Pancreas (tissue), 10 donors: Measurements from ENCODE around the gene SLC41A3. TPM values are rescaled to one million over a fixed set of nuclear protein-coding genes. Genes with fewer than 3 reads are reported as not detected.

Source experiments
- ATAC-seq, 4 donors: fragments of 200-7000 bp; cut with Tn5 transposase; one replicate each; pipeline versions ENCODE4 v1.8.0 to v1.9.1; 2020; ENCODE audit warnings: mild to moderate bottlenecking in 4 of 4, moderate library complexity in 4 of 4
- DNase-seq, 6 donors: peaks; one replicate each; pipeline ENCODE4 v3.0.0-alpha.2; 2020
- FAIRE-seq: peaks from 2 replicates; lab custom pipeline; 2012; peaks lifted over from hg19 to GRCh38; lab: Jason Lieb, UNC
- H3K27ac ChIP-seq, 4 donors: fragments of 200-600 bp; sonication (generic); 1 replicate in 3 of 4; 2 replicates in 1 of 4; pipeline versions ENCODE4 v1.5.0 to v1.8.0; 2020
- H3K27me3 ChIP-seq, 4 donors: fragments of 200-600 bp; one replicate each; pipeline ENCODE4 v1.8.0; 2021
- H3K36me3 ChIP-seq, 3 donors: fragments of 200-600 bp; sonication (generic) in 1 of 3; one replicate each; pipeline versions ENCODE4 v1.5.0 to v1.8.0; 2020 to 2021
- H3K4me1 ChIP-seq, 3 donors: fragments of 200-600 bp; one replicate each; pipeline ENCODE4 v1.8.0; 2021
- H3K4me3 ChIP-seq, 4 donors: fragments of 200-600 bp; sonication (generic) in 2 of 4; one replicate each; pipeline versions ENCODE4 v1.5.0 to v1.8.0; 2020 to 2021
- H3K9me3 ChIP-seq, 4 donors: fragments of 200-600 bp; one replicate each; pipeline ENCODE4 v1.8.0; 2021
- CTCF ChIP-seq, 4 donors: fragments of 200-600 bp; sonication (generic) in 3 of 4; IDR thresholded peaks; one replicate each; pipeline versions ENCODE4 v1.5.0 to v1.8.0; 2021; ENCODE audit warnings: antibody characterized with exemption in 4 of 4
- WGBS, 2 donors: extraction: QIAGEN DNeasy Blood & Tissue Kit; methylation state at CpG; one replicate each; pipeline ENCODE4 v1.1.7; 2013; 5-methylcytosine and 5-hydroxymethylcytosine counted together
- intact Hi-C, 3 donors: fragments of 100-400 bp; cut with DNase I; formaldehyde crosslinking; loops; one replicate each; pipeline versions ENCODE4 v1.11.1 to v1.14.2; 2022
- polyA plus RNA-seq, 2 donors: library from polyadenylated mRNA; stranded (reverse); fragments of 200-250 nt; gene quantifications; one replicate each; pipeline ENCODE4 v1.2.3, GENCODE V29; 2013
- total RNA-seq, 6 donors: library from RNA; stranded (reverse); fragmentation: NEBNext Ultra II Directional in 4 of 6; extraction: Animal tissue kit (Norgen Biotek cat#: 25700) in 4 of 6; gene quantifications; one replicate each; pipeline versions ENCODE4 v1.2.1 to v1.2.4, GENCODE V29; 2021 to 2023
- donor health status: healthy with polysubstance abuse.
- donor health status: DM: no; HTN: no; CAD: no; lungs with moderate emphysema.
- donor health status: DM: no; HTN: no; CAD: no.
- donor health status: control.
- donor health status: control.
- donor health status: Bipolar disorder and iron deficiency.
- donor health status: DM: yes; HTN: yes; CAD: no.
- donor health status: DM: no; HTN: no; CAD: no.
- donor health status: DM: no; HTN: no; CAD: no.
- donor health status: DM: yes; HTN: yes; CAD: no.

Gene SLC41A3
- total and polyA plus RNA-seq, 8 donors, result 19.4 to 38.1 (median 31.1) TPM

DNA sequence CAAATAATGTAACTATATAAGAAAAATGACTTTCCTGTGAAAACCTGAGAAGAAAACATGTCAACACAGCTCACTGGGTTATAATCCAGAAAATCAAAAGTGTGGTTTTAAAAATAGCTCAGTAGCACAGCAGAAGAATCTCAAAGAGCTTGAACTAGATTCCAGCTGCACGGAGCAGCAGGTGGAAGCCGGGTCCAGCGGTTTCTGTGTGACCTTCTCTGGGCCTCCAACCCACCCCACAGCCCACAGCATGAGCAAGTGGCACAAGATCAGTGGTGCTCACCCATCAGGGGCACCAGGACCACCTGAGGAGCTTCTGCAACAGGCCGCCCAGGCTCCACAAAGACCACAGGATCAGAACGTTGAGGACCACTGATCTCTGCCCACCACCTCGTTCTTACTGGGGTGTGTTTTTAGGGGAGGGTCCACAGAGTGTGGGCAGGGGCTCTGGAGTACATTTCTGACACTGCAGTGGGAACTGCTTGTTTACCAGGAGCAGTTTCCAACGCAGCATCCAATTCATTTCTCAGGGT is 23.2 kb downstream of the SLC41A3 start:
- no peak for TF ChIP-seq CTCF (IDR thresholded peaks at IDR 0.05)
- ATAC-seq, result no peak
- Histone ChIP-seq H3K9me3 (no peaks in the 10 kb centered on the region), H3K27ac (no peak overlapping the region), H3K27me3 (no peaks in the 10 kb centered on the region), H3K4me3 (no peak overlapping the region), H3K4me1 (no peaks in the 10 kb centered on the region), H3K36me3 (no peaks in the 10 kb centered on the region)
- intact Hi-C loops, result no loop called here
- 85 to 88% methylated on average over 7 of the region's 7 CpGs for WGBS, 2 donors
- FAIRE-seq, result no peak
- DNase-seq, result no peak

GRCh38 chr3:126058666-126059065 is 25.3 kb downstream of the SLC41A3 start:
- H3K36me3 ChIP-seq, result no peaks in the 10 kb centered on the region
- ATAC-seq (no peak), DNase-seq (no peak), FAIRE-seq (no peak)
- 71 to 89% methylated on average over 7 of the region's 7 CpGs for WGBS, 2 donors
- H3K27ac ChIP-seq, result no peak overlapping the region
- no peaks in the 10 kb centered on the region for H3K27me3 ChIP-seq
- intact Hi-C loops, result no loop called here
- H3K9me3 ChIP-seq, result no peaks in the 10 kb centered on the region
- no peak for TF ChIP-seq CTCF (IDR thresholded peaks at IDR 0.05)
- H3K4me3 ChIP-seq, result no peak overlapping the region
- H3K4me1 ChIP-seq, result no peaks in the 10 kb centered on the region

GRCh38 chr3:126057936-126058335 is 26.0 kb downstream of the SLC41A3 start:
- Histone ChIP-seq H3K4me3 (no peak overlapping the region), H3K36me3 (no peaks in the 10 kb centered on the region), H3K4me1 (no peaks in the 10 kb centered on the region), H3K9me3 (no peaks in the 10 kb centered on the region), H3K27ac (no peak overlapping the region), H3K27me3 (no peaks in the 10 kb centered on the region)
- WGBS, 2 donors, result 91 to 93% methylated on average over 13 of the region's 13 CpGs
- no peak for TF ChIP-seq CTCF (IDR thresholded peaks at IDR 0.05)
- ATAC-seq, result no peak
- no peak for FAIRE-seq
- intact Hi-C loops, result no loop called here
- no peak for DNase-seq

GRCh38 chr3:126057501-126057819 is 26.5 kb downstream of the SLC41A3 start:
- Histone ChIP-seq H3K9me3 (no peaks in the 10 kb centered on the region), H3K4me1 (no peaks in the 10 kb centered on the region), H3K27ac (no peak overlapping the region), H3K36me3 (no peaks in the 10 kb centered on the region), H3K4me3 (no peak overlapping the region), H3K27me3 (no peaks in the 10 kb centered on the region)
- intact Hi-C loops, result no loop called here
- ATAC-seq, result no peak
- no peak for FAIRE-seq
- no peak for DNase-seq
- 82 to 94% methylated on average over 10 of the region's 10 CpGs for WGBS, 2 donors
- no peak for TF ChIP-seq CTCF (IDR thresholded peaks at IDR 0.05)

DNA sequence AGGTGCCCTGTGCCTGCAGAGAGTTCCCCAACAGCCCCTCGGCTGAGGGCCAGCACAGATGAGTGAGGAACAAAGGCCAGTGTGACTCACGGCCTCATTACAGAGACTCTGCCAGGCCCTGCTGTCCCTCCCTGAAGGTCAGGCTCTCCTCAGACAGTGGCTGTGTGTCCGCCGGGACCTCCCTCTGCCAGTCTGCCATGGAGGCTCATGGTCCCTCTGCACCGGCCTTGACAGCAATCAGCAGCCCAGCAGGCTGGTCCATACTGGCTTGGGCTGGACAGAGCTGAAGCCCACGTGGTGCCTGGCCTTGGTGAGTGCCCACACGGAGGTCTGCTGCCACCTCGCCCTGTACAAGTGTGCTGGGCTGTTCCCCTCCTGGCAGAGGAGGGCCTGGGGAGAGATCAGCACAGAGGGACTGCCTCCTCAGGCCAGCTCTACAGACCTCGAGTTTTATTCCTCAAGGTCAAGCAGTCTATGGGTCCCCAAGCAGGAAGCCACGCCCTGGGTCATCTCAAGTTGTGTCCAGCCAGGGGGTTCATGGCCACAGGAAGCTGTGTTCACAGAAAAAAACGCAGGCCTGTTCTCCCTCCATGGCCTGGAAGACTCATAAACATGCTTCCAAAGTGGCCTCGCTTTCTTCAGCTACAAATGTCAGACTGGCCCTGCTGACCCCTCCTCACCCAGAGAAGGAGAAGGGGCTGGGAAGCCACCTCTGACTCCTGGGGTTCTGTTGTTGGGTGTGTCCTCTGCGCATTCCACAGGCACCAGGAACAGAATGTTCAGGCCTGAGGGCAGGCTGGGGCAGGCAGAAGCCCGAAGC is 27.0 kb downstream of the SLC41A3 start:
- DNase-seq (no peak), ATAC-seq (peak in 2 of 4 donors; percentile 12 to 16), FAIRE-seq (no peak)
- H3K4me1 ChIP-seq, result no peaks in the 10 kb centered on the region
- no peak overlapping the region for H3K4me3 ChIP-seq
- intact Hi-C loops, result no loop called here
- no peak for TF ChIP-seq CTCF (IDR thresholded peaks at IDR 0.05)
- no peaks in the 10 kb centered on the region for H3K27me3 ChIP-seq
- H3K9me3 ChIP-seq, result no peaks in the 10 kb centered on the region
- WGBS, 2 donors, result 72 to 73% methylated on average over 14 of the region's 14 CpGs
- no peaks in the 10 kb centered on the region for H3K36me3 ChIP-seq
- no peak overlapping the region for H3K27ac ChIP-seq
